COLO668 (cell line): ENCODE data around the gene SNU13.
A peak's percentile ranks its signal among the peaks of the same experiment; 100 is the strongest.
"Not testable (repeated sequence)": the region's sequence is repeated elsewhere in the genome, so short reads cannot be mapped to it uniquely, and the experiment has no call there.

Source experiments
- DNase-seq: peaks from one replicate; lab custom pipeline; 2025; ENCODE audit not compliant: unreplicated experiment; lab: John Stamatoyannopoulos, UW

SNU13 gene

DNA sequence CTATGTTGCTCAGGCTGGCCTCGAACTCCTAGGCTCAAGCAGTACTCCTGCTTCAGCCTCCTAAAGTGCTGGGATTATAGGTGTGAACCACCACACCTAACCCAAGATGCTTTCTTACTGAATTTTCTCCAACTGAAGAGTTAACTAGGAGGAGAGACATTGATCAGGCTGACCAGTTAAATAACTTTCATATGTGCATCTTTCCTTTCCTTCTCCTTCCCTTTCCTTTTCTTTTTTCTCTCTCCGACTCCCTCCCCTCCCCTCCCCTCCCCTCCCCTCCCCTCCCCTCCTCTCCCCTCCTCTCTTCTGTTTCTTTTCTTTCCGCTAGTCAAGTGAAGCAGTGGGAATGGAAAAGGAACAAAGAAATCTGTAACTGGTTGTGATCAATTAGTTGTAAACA lies 40.9 kb downstream of the SNU13 start:
- no peak for DNase-seq

DNA sequence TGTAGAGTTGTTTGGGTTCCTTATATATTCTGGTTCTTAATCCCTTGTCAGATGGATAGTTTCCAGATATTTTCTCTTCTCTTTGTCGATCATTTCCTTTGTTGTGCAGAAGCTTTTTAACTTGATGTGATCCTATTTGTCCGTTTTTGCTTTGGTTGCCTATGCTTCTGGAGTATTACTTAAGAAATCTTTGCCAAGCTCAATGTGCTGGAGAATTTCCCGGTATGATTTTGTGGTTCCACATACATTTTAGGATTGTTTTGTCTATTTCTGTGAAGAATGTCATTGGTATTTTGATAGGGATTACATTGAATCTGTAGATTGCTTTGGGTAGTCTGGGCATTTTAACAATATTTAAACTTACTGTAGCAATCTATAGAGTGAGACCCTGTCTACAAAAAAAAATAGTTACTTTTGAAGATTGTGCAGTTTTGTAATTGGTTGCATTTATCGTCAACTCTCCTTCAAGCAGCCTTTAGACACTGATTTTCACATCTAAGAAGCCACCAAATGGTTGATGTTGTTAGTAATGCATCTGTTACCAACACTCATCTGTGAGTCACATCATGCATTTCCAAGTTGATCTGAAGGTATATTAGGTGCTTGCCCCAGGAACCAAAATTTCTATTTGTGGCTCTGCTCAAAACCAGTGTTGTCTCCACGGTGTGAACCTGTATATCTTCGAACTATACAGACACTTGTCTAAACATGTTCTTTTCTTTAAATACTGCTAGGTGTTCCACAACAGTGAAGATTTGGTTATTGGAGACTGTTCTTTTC lies 46.1 kb downstream of the SNU13 start:
- DNase-seq: no peak

DNA sequence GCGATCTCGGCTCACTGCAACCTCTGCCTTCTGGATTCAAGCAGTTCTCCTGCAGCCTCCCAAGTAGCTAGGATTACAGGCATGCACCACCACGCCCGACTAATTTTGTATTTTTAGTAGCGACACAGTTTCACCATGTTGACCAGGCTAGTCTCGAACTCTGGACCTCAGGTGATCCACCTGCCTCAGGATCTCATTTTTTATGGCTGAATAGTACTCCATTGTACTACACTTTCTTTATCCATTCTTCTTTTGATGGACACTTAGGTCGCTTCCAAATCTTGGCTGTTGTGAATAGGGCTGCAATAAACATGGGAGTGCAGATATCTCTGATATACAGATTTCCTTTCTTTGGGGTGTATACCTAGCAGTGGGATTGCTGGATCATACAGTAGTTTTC lies 46.8 kb downstream of the SNU13 start:
- no peak for DNase-seq

DNA sequence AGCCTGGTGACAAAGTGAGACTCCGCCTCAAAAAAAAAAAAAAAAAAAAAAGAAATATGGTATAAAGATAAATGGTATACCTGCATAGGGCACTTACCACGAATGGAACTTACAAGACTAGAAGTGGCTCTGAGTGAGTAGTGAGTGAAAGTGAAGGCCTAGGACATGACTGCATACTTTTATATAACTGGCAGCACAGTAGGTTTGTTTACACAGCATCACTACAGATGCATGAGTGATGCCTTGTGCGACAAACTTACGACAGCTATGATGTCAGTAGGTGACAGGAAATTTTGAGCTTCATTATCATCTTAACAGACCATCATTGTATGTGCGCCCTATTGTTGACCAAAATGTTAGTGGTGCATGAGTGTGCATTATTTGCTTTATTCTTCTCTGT lies 49.9 kb downstream of the SNU13 start:
- no peak for DNase-seq

DNA sequence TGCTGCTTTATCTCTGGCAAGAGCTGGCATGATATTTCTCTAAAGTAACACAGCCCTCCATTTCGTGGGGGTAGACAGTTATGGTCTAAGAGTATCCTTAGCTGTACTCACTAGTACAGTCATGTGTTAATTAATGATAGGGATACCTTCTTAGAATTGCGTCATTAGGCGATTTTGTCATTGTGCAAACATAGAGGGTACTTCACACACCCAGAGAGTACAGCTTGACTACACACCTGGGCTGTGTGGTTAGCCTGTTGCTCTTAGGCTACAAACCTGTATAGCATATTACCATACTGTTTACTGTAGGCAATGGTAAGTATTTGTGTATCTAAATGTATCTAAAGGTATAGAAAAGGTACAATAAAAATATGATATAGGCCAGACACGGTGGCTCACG lies 50.5 kb downstream of the SNU13 start:
- DNase-seq: peak; percentile 3

DNA sequence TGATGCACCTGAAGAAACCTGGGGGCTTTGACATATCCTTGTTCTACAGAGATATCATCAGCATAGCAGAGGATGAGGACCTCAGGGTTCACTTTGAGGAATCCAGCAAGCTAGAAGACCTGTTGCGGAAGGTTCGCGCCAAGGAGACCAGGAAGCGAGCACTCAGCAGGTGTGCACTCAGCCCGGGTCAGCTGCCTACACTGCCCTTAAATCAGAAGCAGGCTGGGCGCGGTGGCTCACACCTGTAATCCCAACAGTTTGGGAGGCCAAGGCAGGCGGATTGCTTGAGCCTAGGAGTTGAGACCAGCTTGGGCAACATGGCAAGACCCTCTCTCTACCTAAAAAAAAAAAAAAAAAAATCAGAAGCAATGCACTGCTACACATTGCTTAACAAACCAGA lies 51.0 kb downstream of the SNU13 start:
- DNase-seq: not testable (repeated sequence)

DNA sequence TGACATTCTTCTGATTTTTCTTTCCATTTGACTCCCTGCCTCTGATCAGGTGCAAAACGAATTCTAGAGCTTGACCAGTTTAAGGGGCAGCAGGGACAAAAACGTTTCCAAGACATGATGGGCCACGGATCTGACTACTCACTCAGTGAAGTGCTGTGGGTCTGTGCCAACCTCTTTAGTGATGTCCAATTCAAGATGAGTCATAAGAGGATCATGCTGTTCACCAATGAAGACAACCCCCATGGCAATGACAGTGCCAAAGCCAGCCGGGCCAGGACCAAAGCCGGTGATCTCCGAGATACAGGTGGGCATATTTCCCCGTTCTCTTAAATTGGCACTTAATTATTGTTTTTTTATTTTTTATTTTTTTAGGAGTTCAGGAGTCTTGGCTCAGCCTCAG lies 52.2 kb downstream of the SNU13 start:
- no peak for DNase-seq

DNA sequence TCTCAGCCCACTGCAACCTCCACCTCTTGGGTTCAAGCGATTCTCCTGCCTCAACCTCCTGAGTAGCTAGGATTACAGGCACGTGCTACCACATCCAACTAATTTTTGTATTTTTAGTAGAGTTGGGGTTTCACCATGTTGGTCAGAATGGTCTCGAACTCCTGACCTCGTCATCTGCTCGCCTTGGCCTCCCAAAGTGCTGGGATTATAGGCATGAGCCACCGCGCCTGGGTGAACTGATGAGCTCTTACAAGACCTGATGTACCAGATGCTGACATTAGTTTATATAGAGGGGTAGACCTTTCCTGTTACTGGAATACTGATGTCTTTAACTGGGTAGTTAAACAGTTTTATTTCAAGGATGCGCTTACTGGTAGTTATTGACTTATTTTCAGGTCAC lies 54.1 kb downstream of the SNU13 start:
- DNase-seq: not testable (repeated sequence)

DNA sequence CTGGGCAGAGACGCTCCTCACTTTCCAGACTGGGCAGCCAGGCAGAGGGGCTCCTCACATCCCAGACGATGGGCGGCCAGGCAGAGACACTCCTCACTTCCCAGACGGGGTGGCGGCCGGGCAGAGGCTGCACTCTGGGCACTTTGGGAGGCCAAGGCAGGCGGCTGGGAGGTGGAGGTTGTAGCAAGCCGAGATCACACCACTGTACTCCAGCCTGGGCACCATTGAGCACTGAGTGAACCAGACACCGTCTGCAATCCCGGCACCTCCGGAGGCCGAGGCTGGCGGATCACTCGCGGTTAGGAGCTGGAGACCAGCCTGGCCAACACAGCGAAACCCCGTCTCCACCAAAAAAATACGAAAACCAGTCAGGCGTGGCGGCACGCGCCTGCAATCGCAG lies 57.1 kb downstream of the SNU13 start:
- not testable (repeated sequence) for DNase-seq

DNA sequence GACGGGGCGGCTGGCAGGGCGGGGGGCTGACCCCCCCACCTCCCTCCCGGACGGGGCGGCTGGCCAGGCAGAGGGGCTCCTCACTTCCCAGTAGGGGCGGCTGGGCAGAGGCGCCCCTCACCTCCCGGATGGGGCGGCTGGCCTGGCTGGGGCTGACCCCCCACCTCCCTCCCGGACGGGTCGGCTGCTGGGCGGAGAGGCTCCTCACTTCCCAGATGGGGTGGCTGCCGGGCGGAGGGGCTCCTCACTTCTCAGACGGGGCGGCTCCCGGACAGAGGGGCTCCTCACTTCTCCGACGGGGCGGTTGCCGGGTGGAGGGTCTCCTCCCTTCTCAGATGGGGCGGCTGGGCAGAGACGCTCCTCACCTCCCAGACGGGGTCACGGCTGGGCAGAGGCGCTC lies 57.6 kb downstream of the SNU13 start:
- not testable (repeated sequence) for DNase-seq

DNA sequence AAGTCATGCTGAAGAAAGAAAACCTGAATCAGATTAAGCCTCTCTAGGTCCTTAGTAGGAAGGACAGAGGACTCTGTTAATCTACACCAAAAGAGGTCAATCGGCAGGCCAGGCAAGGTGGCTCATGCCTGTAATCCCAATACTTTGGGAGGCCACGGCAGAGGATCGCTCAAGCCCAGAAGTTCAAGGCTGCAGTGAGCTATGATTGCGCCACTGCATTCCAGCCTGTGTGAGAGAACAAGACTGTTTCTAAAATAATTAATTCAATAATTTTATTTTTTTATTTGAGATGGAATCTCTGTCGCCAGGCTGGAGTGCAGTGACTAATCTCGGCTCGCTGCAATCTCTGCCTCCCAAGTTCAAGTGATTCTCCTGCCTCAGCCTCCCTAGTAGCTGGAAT lies 63.1 kb downstream of the SNU13 start:
- DNase-seq: no peak
